ENCODE results near the gene METTL25. TPM values are rescaled to one million over a fixed set of nuclear protein-coding genes. Genes with fewer than 3 reads are reported as not detected.

METTL25 gene
- total and polyA plus RNA-seq, 2 of the 8 experiments (the other 6 are each of a cell fraction or from before 2014, with no cell fraction given) = 2.4 to 8.3 TPM

GRCh38 chr12:82414926-82415325 lies 56.6 kb downstream of the METTL25 start:
- H3K4me2 ChIP-seq (ENCODE audit: insufficient read depth in 1 of 2, low read depth in 2 of 2, low read length in 2 of 2) = no peak overlapping the region
- FAIRE-seq (no peak), DNase-seq (ENCODE audit: low read depth in 1 of 2, low spot score in 2 of 2) (no peak)
- H2BK5ac ChIP-seq (ENCODE audit: low read depth, low read length) = no peak overlapping the region
- H3K9me3 ChIP-seq (ENCODE audit: insufficient read depth in 2 of 2, low read depth in 1 of 2, low read length in 1 of 2) = no peaks in the 10 kb centered on the region; a peak in 1 of 4 replicates
- no peak overlapping the region for H2BK120ac ChIP-seq (replicated peaks; ENCODE audit: low read depth, low read length)
- 81% methylated on average over 1 of the region's 1 CpG; no CpG with 5 or more reads in 1 of the 2 experiments for WGBS, 2 experiments (ENCODE audit: extremely low coverage in 1 of 2, insufficient coverage in 1 of 2, insufficient read length in 1 of 2, insufficient replicate concordance in 2 of 2, low coverage in 1 of 2, low lambda C conversion rate in 2 of 2, missing lambda C conversion rate in 1 of 2)
- H3K27me3 ChIP-seq (replicated peaks in 1 of 4; ENCODE audit: control insufficient read depth in 3 of 4, extremely low read depth in 1 of 4, insufficient read depth in 3 of 4, low read length in 3 of 4) = no peaks in the 10 kb centered on the region
- H3K27ac ChIP-seq (ENCODE audit: low read depth, low read length) = no peak overlapping the region
- no peak overlapping the region for H2BK20ac ChIP-seq (ENCODE audit: low read length)
- no peak overlapping the region for H3K9ac ChIP-seq (replicated peaks in 1 of 4; ENCODE audit: extremely low read depth in 1 of 4, low read depth in 3 of 4, low read length in 3 of 4)
- no peak overlapping the region for H2AK5ac ChIP-seq (ENCODE audit: low read depth, low read length)
- H3K56ac ChIP-seq (replicated peaks; ENCODE audit: insufficient read length, low read depth, low read length) = no peak overlapping the region
- no peaks in the 10 kb centered on the region for H3K36me3 ChIP-seq (ENCODE audit: control insufficient read depth in 2 of 4, insufficient read depth in 4 of 4, low read length in 3 of 4)
- H3K79me2 ChIP-seq (ENCODE audit: control insufficient read depth in 1 of 2, insufficient read depth in 2 of 2, low read length in 2 of 2) = no peaks in the 10 kb centered on the region
- H3K4ac ChIP-seq (replicated peaks; ENCODE audit: insufficient read length, low read depth, low read length) = no peak overlapping the region
- H3K23ac ChIP-seq (ENCODE audit: insufficient read length) = no peak overlapping the region
- no peaks in the 10 kb centered on the region for H3K23me2 ChIP-seq (ENCODE audit: low read depth, low read length)
- H3K4me3 ChIP-seq (ENCODE audit: extremely low read depth in 1 of 4, insufficient read depth in 2 of 4, low read depth in 3 of 4, low read length in 4 of 4) = no peak overlapping the region
- H4K91ac ChIP-seq (replicated peaks; ENCODE audit: insufficient read length, low read length) = no peak overlapping the region
- no peaks in the 10 kb centered on the region for H3K4me1 ChIP-seq (replicated peaks in 1 of 4; ENCODE audit: control insufficient read depth in 3 of 4, insufficient read depth in 4 of 4, low read length in 3 of 4)
- H3K14ac ChIP-seq (ENCODE audit: insufficient read length) = no peak overlapping the region
- H2BK15ac ChIP-seq (ENCODE audit: low read length) = no peak overlapping the region
- no peak for TF ChIP-seq PHF8 (conservative IDR thresholded peaks at IDR 0.05; ENCODE audit: low read depth, low read length)
- no peak for TF ChIP-seq HDAC2 (IDR thresholded peaks at IDR 0.05; ENCODE audit: borderline replicate concordance in 1 of 2, low read depth in 2 of 2, low read length in 2 of 2)
- TF ChIP-seq SP1 (IDR thresholded peaks at IDR 0.05; ENCODE audit: low read depth, low read length) = no peak
- no peak for TF ChIP-seq CBX8 (IDR thresholded peaks at IDR 0.05; ENCODE audit: borderline replicate concordance, low read depth, low read length)
- no peak for TF ChIP-seq RXRA (IDR thresholded peaks at IDR 0.05; ENCODE audit: insufficient read depth, low read depth, low read length)
- POLR2A ChIA-PET (ENCODE audit: partially characterized antibody) = no interaction called here
- H3K79me1 ChIP-seq (ENCODE audit: low read depth, low read length) = no peaks in the 10 kb centered on the region
- H4K20me1 ChIP-seq (replicated peaks in 1 of 2; ENCODE audit: control insufficient read depth in 1 of 2, insufficient read depth in 2 of 2, low read length in 2 of 2) = no peaks in the 10 kb centered on the region
- H2BK12ac ChIP-seq (ENCODE audit: low read depth, low read length) = no peak overlapping the region
- H4K5ac ChIP-seq (ENCODE audit: insufficient read length, low read depth, low read length) = no peak overlapping the region
- CTCF ChIA-PET (ENCODE audit: partially characterized antibody) = no interaction called here
- no peak overlapping the region for H4K8ac ChIP-seq (ENCODE audit: extremely low read depth, insufficient read depth, low read length)
- H2AFZ ChIP-seq (ENCODE audit: low read length) = no peak overlapping the region
- no peak overlapping the region for H3K18ac ChIP-seq (ENCODE audit: extremely low read depth, low read length)
